ENCODE measurements around the gene NCOA5.

Gene NCOA5

DNA sequence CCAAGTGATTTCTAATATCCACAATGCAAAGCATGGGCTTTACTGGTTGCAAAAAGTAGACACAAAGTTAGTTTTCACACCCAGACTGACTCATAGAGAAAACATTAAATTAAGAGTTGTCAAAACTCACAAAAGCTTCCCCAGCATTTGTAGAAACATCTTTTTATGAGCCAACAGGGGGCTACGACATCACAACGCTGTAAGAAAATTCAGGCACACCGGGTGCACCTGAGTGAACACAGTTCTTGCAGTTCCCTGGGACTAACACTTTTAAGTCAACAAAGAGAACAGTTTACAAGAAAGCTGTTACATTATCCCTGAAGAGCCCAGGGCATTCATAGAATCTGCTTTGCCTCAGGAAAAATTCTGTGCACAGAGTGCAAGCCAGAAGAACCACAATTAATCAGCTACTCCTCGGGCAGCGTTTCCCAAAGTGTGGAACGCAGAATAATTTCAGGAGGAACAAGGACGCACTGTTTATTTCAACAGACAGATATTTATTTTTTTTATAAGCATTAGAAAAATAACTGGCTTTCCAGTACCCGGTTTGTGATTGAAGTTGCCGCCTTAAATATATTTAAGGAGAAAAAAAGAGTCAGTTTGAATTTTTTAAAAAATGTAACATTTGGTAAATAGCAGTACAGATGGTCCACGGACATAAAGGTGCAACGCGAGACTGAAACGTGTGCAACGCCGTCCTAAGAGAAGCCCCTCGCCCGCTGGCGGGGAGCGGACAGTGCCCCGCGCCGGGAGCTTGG lies 1.2 kb downstream of the NCOA5 start:
- peak; percentile 5 for DNase-seq

DNA sequence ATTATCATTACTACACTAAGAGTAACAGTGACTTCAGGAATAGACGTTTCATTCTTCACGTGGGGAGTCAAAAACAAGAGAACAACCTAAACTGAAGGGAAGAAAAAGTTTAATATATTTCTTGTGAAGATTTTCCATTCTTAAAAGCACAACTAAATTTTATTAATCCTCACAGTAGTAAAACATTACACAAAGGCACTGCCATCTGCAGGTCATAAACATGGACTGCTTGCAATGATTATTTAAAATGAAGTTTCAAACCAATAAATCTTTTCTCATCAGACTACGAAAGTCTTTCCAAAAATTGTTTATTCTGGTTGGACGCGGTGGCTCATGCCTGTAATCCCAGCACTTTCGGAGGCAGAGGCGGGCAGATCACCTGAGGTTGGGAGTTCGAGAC lies 2.6 kb downstream of the NCOA5 start:
- no peak for DNase-seq

DNA sequence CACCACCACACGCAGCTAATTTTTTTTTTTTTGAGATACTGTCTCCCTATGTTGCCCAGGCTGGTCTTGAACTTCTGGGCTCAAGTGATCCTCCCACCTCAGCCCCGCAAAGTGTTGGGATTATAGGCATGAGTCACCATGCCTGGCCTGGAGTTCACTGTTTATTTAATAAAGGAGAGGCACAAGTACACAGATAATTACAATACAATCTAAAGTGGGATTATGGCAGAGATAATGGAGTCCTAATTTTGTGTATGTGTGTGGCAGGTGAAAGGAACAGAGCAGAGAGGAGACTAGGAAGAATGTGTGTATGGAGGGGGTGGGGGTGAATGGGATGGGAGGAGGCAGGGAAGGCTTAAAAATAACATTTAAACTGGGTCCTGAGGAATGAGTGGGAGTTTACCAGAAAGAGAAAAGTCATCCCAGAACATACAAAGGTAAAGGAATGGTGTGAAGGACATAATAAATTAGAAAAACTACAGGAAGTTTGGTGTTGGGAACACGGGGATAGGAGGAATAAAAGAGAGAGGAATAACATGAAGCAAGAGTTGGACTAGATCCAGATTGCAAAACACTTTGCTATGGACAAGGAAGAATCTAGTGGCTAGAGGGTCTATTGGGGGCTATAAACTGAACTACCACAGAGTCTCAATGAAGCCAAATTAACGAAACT lies 4.4 kb downstream of the NCOA5 start:
- DNase-seq, result peak; percentile 41

DNA sequence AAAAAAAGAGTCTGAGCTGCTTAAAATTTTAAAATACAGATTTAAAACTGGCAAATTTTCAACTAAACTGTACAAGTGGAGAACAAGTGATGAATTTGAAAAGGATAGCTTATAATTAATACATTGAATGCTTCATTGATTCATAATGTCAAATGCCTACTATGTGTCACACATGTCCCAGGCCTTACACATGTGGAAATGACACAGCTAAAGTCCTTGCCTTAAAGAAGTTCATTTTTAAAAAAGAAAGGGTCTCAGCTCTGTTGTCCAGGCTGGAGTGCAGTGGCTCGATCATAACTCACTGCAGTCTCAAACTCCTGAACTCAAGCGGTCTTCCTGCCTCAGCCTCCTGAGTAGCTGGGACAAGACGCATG lies 5.0 kb downstream of the NCOA5 start:
- no peak for DNase-seq

DNA sequence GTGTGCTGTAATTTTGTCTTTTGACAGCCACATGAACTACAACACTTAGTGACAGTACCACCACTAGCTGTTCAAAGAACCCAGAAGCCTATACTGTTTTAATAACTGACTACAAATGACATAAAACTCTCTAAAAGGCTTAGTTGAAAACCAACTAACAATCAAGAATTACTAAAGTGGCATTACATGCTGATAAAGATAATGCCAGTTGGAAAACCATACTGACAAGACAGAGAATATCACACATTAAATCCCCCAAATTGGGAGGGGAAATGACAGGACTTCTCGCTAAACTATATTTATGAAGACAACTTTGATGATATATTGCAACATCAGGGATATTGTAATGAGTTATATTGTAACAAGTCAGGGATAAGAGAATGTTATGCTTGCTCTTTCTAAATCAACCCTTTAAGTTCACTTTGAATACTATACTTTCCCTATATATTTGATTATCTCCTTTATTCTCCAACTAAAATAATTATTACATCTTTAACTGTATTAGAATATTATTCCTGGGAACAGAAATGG lies 6.2 kb downstream of the NCOA5 start:
- DNase-seq, result no peak

DNA sequence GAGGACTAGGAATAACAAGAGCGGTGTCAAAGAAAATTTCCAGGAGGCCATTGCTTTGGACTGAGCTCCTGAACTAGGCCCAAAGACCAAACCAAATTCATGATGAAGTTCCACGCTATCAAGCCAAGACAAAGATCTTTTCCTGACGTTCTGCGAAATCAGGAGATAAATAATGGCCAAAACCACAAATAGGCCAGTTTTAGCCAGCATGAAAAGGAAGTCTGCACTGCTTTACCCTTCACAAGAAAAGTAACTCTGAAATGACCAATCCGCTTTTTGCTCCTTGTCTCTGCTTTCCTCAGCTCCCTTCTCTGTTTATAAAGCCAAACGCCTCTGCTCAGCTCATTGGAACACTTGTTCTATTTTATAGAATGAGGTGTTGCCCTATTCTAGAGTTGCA lies 6.7 kb downstream of the NCOA5 start:
- no peak for DNase-seq

DNA sequence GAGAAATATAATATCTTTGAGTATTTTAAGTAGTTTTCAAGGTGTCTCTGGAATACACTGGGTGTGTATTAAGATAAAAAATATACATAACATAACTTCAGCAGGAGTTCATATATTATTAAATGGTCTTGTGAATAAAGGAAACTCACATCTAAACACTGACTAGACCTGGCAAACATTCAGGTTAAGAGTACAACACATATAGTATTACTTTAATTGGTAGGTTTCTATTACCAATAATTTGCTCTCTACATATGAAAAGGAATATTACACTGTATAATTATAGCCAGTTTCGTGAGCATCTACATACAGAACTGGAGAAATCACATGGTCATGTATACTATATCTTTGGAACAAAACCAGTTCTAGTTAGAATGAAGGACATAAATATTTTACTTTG lies 8.7 kb downstream of the NCOA5 start:
- DNase-seq, result no peak

DNA sequence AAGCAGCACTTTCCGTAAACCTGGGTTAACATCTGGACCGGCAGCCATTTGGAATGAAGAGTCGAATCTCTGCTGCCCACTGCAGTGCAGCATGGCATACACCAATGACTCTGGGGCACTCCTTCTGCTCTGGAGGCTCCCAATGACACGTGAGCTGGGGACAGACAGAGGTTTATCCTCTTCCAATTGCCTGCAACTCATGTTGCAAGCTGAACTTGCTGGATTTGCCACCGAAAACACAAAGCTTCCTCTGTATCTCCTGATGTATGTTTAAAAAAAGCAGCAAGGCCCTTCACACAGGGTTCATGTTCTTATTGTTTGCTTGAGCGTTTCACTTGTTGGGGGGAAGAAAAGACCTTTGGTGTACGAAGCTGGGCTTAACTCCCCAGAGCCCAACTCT lies 10.8 kb downstream of the NCOA5 start:
- DNase-seq, result no peak

DNA sequence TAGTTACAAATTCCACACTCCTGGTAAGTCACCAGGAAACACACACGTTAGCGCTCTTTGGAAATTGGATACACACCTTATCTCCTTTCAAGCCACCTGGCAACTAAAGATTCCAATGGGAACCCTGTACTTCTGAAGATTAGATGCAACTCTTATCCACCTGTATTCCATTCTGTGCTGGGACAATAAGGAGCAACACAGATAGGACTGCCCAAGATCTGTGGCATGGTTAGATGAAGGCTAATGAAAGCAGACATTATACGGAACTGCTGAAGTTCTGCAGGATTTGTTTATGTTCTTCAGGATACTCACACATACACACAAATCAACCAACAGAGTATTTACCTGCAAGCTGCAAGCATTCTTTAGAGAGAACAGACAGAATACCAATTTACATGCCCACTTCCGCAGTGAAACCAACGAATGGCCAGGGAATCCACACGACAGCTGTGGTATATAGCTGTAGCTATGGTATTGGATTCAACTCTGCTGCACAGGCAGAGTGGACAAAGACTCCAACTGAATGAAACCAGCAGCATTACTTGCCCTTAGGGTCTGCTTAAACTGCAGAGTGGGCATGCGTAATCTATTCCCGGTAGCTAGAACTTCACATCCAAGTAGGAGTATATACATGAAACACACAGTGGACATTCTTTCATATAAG lies 12.0 kb downstream of the NCOA5 start:
- no peak for DNase-seq

DNA sequence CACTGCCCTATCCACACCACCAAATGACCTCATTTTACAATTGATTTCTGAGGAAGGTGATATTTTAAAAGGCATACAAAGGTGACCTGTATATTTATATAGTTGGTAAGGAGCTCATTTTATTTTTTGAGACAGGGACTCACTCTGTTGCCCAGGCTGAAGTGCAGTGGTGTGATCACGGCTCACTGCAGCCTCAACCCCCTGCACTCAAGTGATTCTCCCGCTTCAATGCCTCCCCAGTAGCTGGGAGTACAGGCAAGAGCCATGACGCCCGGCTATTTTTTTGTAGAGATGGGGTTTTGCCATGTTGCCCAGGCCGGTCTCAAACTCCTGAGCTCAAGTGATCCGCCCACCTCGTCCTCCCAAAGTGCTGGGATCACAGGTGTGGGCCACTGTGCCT lies 13.0 kb downstream of the NCOA5 start:
- no peak for DNase-seq

DNA sequence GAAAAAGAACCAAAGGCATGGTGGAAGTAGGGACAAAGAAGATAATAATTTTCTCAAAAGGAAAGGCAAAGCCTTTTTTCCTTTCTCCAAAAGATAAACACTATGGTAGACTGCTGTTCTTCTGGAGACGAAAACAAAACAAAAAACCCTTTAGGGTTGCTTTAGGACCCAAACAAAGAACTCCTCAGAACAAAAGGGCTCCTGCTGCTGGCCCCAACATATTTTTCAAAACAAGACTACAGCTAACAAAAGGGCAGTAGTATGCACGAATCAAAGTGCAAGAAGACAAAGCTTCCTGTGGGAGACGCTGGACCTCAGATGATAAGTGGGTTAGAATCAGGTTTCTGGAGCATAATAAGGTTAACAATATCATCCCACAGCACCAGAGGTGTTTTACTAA lies 15.8 kb downstream of the NCOA5 start:
- no peak for DNase-seq

DNA sequence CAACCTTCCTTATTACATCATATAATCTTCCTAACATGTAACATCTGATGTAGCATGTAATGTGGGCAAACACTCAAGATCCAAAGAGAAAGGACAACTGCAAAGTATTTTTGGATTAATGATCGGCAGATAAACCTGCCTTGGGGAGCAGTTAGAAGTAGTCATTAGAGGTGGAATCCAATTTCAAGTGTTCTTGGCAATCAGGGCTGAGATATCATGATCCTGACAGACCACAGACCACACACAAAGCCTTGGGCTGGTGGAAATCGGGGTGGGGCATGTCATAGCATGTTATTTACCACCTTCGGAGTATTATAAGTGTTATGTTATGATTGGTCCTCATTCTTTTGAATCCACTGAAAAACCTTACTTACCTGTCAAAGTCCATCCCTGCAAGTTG lies 16.3 kb downstream of the NCOA5 start:
- DNase-seq, result no peak

DNA sequence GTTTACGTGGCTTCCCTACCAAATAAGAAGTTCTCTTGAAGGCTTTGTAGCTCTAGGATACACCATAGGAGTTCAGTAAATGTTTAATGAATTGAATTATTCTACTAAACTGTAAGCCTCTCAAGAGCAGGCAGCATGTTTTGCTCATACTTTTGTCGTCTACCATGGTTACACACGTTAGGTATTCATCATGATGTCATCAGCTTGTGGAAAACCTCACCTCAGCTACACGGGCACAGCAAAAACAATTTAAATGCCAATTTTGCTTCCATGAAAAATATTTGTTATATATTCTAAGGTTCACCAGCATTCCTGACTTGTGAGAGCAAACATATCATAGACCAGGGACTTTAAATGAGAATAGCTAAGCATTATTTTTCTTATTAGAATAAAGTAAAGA lies 16.7 kb downstream of the NCOA5 start:
- no peak for DNase-seq

DNA sequence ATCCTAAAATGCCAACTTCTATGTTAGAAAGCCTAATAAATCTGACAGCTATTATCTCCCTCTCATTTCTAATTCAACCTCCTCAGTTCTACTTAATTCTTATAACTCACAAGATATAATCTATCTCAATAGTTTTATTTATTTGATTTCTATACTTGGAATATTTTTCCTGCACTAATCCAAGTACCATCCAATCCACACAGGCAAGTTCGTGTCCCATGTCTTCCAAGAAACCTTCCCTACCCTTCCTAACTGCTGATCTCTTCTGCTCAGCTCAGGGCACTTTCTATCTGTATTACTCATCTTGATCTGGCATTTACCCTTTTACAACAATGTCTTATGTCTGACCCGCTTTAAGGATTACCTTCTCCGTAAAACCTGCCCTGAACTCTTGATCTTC lies 18.2 kb downstream of the NCOA5 start:
- no peak for DNase-seq

DNA sequence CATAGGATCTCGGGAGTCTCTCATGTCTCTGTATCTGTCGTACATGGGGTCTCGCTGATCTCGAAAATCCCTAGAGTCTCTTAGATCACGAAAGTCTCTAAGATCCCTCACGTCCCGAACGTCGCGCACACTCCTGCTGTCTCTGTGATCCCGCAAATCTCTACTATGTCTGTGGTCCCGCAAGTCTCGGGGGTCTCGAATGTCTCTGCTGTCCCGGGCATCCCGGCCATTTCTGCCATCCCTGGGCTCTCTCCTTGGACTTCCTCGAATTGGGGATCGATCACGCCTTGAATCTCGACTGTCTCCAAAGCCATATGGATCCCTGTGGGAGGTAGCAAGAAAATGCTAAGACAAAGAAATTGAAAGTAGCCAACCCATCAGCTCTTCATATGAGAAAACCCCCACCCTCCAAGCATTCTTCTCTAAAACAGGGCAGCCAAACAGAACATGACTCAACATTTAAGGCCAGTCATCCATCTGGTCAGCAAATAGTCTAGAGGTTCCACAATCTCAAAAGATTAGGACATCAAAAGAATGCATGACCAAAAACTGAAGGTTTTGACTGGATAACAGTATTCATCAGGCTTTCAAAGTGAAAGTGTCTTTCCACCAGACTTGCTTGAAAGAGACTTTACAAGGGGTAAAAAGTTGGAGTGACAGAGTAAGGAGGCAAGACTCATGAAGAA lies 19.4 kb downstream of the NCOA5 start:
- peak; percentile 71 for DNase-seq

DNA sequence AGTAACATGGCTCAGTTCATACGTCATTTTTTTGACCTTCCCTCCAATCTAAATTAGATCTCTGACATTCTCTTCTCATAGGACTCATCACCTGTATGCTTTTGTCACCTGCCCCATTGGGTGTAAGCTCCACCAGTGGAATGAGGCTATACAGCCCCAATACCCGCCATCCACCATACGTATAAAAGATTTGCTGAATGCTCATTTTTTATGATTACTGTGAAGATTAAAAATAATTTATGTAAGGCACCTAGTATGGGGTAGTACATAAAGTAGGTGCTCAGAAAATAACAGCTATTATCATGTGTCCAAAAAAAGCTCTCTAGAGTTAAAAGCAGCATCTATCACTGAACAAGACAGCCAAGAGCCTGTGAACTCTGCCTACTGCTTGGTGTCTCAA lies 24.1 kb downstream of the NCOA5 start:
- no peak for DNase-seq

DNA sequence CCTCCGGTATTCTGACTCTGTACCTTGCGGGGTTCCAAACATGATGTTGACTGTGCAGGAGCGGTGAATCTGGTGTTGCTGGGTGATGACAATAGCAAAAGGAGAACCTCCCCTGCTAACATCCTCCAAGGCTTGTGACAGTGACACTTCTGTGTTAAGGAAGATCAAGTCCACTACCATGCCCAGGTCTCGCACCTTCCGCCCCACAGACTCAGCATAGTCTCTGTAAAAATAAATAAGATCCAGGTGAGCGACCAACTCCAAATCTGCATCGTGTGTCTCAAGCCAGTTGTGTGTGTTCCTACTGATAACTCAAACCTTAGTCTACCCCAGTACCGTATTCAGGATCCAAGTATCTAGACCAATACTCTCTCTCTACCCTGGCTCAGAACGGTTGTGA lies 24.8 kb downstream of the NCOA5 start:
- no peak for DNase-seq

DNA sequence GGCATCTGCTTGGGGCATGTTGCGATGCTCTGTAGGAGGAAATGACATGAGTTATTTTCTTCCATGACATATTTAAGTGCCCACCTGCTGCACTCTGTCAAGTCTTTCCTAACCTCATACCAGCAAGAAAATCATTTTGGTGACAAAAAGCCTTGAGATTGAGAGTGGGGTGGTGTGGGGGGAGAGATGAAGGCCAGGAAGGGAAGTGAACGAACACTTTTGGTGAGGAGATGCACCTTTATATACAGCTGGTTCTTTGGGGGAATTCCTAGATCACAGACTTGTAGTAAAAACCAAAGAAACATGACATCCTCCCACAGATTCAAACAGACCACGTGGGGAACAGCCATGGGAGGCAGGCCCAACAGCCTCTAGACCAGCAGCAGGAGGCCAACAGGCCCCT lies 26.1 kb downstream of the NCOA5 start:
- no peak for DNase-seq

DNA sequence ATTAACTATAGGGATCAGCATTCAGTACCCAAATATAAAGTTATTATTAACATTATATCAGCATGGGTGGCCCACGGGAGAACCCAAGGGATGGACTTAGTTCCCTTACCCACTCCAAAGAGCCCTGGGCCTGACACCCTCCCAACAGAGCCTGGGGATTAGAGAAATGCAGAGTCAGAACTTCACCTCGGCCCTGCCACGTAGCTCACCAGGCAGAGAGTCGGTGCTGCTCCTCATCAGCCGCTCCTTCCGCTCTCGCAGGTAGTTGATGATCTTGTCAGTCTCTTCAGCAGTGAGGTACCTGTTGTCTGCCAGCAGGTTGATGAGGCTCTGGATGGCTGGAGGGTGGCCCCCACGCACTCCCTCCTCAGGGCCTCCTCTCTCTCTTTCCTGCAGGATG lies 26.6 kb downstream of the NCOA5 start:
- DNase-seq, result no peak

DNA sequence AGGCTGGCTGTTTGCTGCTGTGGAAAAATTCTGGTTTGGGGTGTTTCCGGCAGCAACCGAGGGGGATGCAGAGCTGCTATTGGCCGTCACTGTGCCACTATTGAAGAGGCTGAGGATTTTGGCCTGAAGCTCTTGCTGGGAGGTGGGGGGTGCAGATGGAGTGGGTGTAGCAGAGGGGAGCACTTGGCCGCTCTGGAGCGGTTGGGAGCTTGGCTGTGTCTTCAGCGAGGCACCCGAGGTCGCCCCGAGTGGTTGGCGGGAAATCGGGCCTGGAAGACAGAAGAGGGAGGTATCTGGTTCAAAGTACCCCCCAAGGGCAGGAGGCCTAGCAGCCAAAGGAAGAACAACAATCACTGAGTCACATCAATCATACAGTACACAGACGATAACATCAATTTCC lies 27.1 kb downstream of the NCOA5 start:
- DNase-seq, result no peak

DNA sequence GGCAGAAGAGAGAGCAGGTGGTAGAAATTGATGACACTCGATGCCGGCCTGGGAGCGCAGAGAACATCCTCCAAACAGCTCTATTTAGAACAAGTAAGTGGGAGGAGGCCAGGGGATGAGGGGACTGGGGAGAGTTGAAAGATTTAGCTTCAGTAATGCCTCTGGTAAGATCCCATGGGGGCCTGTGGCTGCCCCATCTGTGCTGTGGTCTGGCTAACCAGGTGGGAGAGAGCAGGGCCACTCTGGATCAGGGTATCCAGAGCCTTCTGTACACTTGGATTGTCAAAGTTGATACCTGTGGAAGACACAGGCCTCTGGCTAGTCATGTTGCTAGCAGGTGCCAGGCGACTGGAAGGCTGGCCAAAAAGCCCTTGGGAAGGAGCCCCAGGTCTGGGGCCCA lies 27.6 kb downstream of the NCOA5 start:
- no peak for DNase-seq

DNA sequence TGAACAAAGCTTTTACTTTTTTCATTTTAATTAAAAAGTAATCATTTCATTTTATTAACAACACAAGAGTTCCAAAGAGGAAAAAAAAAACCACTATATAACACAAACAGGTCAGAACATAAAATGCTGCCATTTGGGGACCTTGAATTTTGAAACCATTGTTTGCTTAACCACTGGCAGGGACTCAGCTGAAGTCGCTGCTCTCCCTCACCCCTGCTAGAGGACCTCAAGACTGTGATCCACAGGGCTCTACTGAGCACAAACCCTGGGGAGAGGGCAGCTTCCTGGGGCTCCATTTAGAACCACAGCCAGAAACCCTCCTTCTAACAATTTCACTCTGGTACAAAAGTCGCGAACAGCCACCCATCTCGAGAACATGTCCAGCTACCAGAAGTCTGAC lies 28.8 kb downstream of the NCOA5 start:
- DNase-seq, result no peak

DNA sequence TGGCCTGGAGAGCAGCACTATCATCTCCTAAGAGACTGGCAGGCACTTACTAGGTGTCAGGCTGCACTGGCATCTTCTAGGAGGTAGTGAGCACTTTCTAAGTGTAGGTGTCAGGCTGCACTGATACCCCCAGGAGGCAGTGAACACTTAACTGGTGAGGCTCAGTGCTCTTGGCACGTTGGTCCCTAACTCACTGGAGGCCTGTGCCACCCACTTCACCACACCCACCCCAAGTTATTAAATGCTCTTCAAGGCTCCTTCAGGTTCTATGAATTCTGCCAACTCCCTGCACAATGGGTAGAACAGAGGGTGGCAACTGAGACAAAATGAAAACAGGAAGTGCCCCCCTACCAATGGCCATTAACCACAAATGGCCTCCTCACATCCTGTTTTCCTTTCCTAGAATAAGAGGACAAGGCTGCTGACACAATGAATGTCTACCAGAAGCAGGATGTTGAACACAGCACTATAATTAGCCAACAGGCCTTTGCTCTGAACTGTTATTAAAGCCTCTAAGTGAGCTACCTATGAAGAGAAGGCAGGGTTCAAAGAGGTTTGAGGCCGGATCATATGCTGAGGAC lies 29.4 kb downstream of the NCOA5 start:
- DNase-seq, result no peak

Data from HCEC 1CT (cell line).